Immature natural killer cell (primary cell): Measurements from ENCODE around the gene BCAS4. TPM values are rescaled to one million over a fixed set of nuclear protein-coding genes. Genes with fewer than 3 reads are reported as not detected.

Experiments used
- DNase-seq, 3 donors: peaks; one replicate each; pipeline ENCODE4 v3.0.0; 2022; ENCODE audit warnings: mixed read lengths in 1 of 3
- H3K27ac Mint-ChIP-seq, 6 donors: one replicate each; pipeline ENCODE4 v1.8.0; 2020; ENCODE audit warnings: mixed read lengths in 6 of 6, mild to moderate bottlenecking in 5 of 6, inconsistent platforms in 4 of 6, moderate library complexity in 3 of 6
- H3K27me3 Mint-ChIP-seq, 3 donors: one replicate each; pipeline ENCODE4 v1.8.0; 2020 to 2021; ENCODE audit warnings: low read depth in 3 of 3, mild to moderate bottlenecking in 3 of 3, mixed read lengths in 3 of 3, moderate library complexity in 3 of 3, inconsistent platforms in 1 of 3
- H3K36me3 Mint-ChIP-seq, 3 donors: one replicate each; pipeline ENCODE4 v1.8.0; 2020; ENCODE audit warnings: mixed read lengths in 3 of 3, inconsistent platforms in 2 of 3, mild to moderate bottlenecking in 2 of 3
- H3K4me1 Mint-ChIP-seq, 2 donors: one replicate each; pipeline ENCODE4 v1.8.0; 2020; ENCODE audit warnings: inconsistent platforms in 2 of 2, mild to moderate bottlenecking in 2 of 2, mixed read lengths in 2 of 2, moderate library complexity in 1 of 2
- H3K4me3 Mint-ChIP-seq, 5 donors: one replicate each; pipeline ENCODE4 v1.8.0; 2020; ENCODE audit warnings: mild to moderate bottlenecking in 5 of 5, mixed read lengths in 5 of 5, inconsistent platforms in 3 of 5, moderate library complexity in 3 of 5
- H3K9me3 Mint-ChIP-seq, 6 donors: one replicate each; pipeline ENCODE4 v1.8.0; 2020; ENCODE audit warnings: mild to moderate bottlenecking in 6 of 6, mixed read lengths in 6 of 6, inconsistent platforms in 4 of 6, moderate library complexity in 3 of 6
- polyA plus RNA-seq, 3 donors: library from polyadenylated mRNA; unstranded; fragments of 300-500 nt; fragmentation: Illumina TruSeq; gene quantifications; one replicate each; pipeline ENCODE4 v1.2.3, GENCODE V29; 2021

BCAS4 gene
- polyA plus RNA-seq: 10 to 100 TPM; 19.1 to 29.1 (median 24.1) TPM

GRCh38 chr20:50794846-50795634, at the start of gene BCAS4:
BCAS4 (plus strand) TSS chr20:50795061; CDS start chr20:50795084, 23 bp downstream.
- peak within 1 kb of the TSS; percentile 88 to 94 (median 90) for H3K4me3 Mint-ChIP-seq
- peak; percentile 81 to 86 (median 85) for DNase-seq
- H3K27me3 Mint-ChIP-seq: peaks cover 0 to 2% (median 2%) of the 10 kb centered on the region in 3 donors
- peaks cover 11 to 27% of the 10 kb centered on the region in 2 donors for H3K4me1 Mint-ChIP-seq
- peaks cover 0 to 4% (median 3%) of the 10 kb centered on the region in 3 donors for H3K36me3 Mint-ChIP-seq
- H3K9me3 Mint-ChIP-seq: no peaks in the 10 kb centered on the region
- H3K27ac Mint-ChIP-seq: peak within 1 kb of the TSS; percentile 65 to 92 (median 84)

- Mint-ChIP-seq H3K4me1 (peaks cover 9 to 17% of the 10 kb centered on the region in 2 donors), H3K9me3 (no peaks in the 10 kb centered on the region), H3K27me3 (no peaks in the 10 kb centered on the region), H3K27ac (no peak overlapping the region), H3K36me3 (peaks cover 3 to 8% (median 4%) of the 10 kb centered on the region in 3 donors), H3K4me3 (no peak overlapping the region)
- no peak for DNase-seq
These were observed 49.2 kb upstream of the BCAS4 start for GRCh38 chr20:50745634-50746137.

- Mint-ChIP-seq H3K27ac (no peak overlapping the region), H3K4me1 (peaks cover 6 to 13% of the 10 kb centered on the region in 2 donors), H3K27me3 (peaks cover 0 to under 1% (median 0%) of the 10 kb centered on the region in 3 donors), H3K9me3 (no peaks in the 10 kb centered on the region), H3K4me3 (no peak overlapping the region), H3K36me3 (peaks cover under 1 to 5% (median 1%) of the 10 kb centered on the region in 3 donors)
- DNase-seq: no peak
These were observed 48.5 kb upstream of the BCAS4 start for GRCh38 chr20:50746138-50746940.

- DNase-seq: no peak
- H3K9me3 Mint-ChIP-seq: no peaks in the 10 kb centered on the region
- H3K4me1 Mint-ChIP-seq: peaks cover 6 to 10% of the 10 kb centered on the region in 2 donors
- H3K27me3 Mint-ChIP-seq: peaks cover 0 to 2% (median 0%) of the 10 kb centered on the region in 3 donors
- H3K36me3 Mint-ChIP-seq: peaks cover 0 to 4% (median 0%) of the 10 kb centered on the region in 3 donors
- H3K27ac Mint-ChIP-seq: peak overlapping the region in 3 of 6 donors; percentile 3 to 42 (median 17)
- H3K4me3 Mint-ChIP-seq: peak overlapping the region in 3 of 5 donors; percentile 1 to 37 (median 28)
These were observed 47.6 kb upstream of the BCAS4 start for GRCh38 chr20:50747275-50747674.

GRCh38 chr20:50750145-50750671, 44.7 kb upstream of the BCAS4 start:
- no peak for DNase-seq
- Mint-ChIP-seq H3K4me3 (no peak overlapping the region), H3K27ac (no peak overlapping the region), H3K27me3 (peaks cover 0 to 2% (median 2%) of the 10 kb centered on the region in 3 donors), H3K4me1 (peaks cover 6 to 10% of the 10 kb centered on the region in 2 donors), H3K36me3 (no peaks in the 10 kb centered on the region), H3K9me3 (no peaks in the 10 kb centered on the region)

GRCh38 chr20:50753152-50753551, 41.7 kb upstream of the BCAS4 start:
- Mint-ChIP-seq H3K27ac (no peak overlapping the region), H3K4me3 (no peak overlapping the region), H3K27me3 (peaks cover 2% of the 10 kb centered on the region in 3 donors), H3K4me1 (peaks cover 0 to under 1% of the 10 kb centered on the region in 2 donors), H3K36me3 (no peaks in the 10 kb centered on the region), H3K9me3 (no peaks in the 10 kb centered on the region)
- DNase-seq: no peak

GRCh38 chr20:50754420-50754819, 40.4 kb upstream of the BCAS4 start:
- H3K27ac Mint-ChIP-seq: no peak overlapping the region
- H3K27me3 Mint-ChIP-seq: peaks cover 2% of the 10 kb centered on the region in 3 donors
- H3K9me3 Mint-ChIP-seq: no peaks in the 10 kb centered on the region
- no peak overlapping the region for H3K4me3 Mint-ChIP-seq
- DNase-seq: no peak
- no peaks in the 10 kb centered on the region for H3K4me1 Mint-ChIP-seq
- H3K36me3 Mint-ChIP-seq: no peaks in the 10 kb centered on the region

- Mint-ChIP-seq H3K27me3 (peaks cover 0 to 2% (median 2%) of the 10 kb centered on the region in 3 donors), H3K9me3 (no peaks in the 10 kb centered on the region), H3K4me3 (no peak overlapping the region), H3K27ac (no peak overlapping the region), H3K36me3 (no peaks in the 10 kb centered on the region), H3K4me1 (no peaks in the 10 kb centered on the region)
- DNase-seq: no peak
These were observed 38.4 kb upstream of the BCAS4 start for GRCh38 chr20:50756447-50756846.

GRCh38 chr20:50758469-50758868, 36.4 kb upstream of the BCAS4 start:
- H3K4me3 Mint-ChIP-seq: no peak overlapping the region
- no peak overlapping the region for H3K27ac Mint-ChIP-seq
- no peaks in the 10 kb centered on the region for H3K9me3 Mint-ChIP-seq
- peaks cover 0 to 2% (median 2%) of the 10 kb centered on the region in 3 donors for H3K27me3 Mint-ChIP-seq
- DNase-seq: no peak
- H3K36me3 Mint-ChIP-seq: no peaks in the 10 kb centered on the region
- H3K4me1 Mint-ChIP-seq: no peaks in the 10 kb centered on the region

GRCh38 chr20:50758992-50759391, 35.9 kb upstream of the BCAS4 start:
- Mint-ChIP-seq H3K4me1 (no peaks in the 10 kb centered on the region), H3K27me3 (peaks cover 0 to 2% (median 2%) of the 10 kb centered on the region in 3 donors), H3K9me3 (no peaks in the 10 kb centered on the region), H3K4me3 (no peak overlapping the region), H3K27ac (no peak overlapping the region), H3K36me3 (no peaks in the 10 kb centered on the region)
- DNase-seq: no peak

- Mint-ChIP-seq H3K4me3 (no peak overlapping the region), H3K27ac (no peak overlapping the region), H3K4me1 (no peaks in the 10 kb centered on the region), H3K27me3 (peaks cover 0 to 2% (median 2%) of the 10 kb centered on the region in 3 donors), H3K9me3 (no peaks in the 10 kb centered on the region), H3K36me3 (no peaks in the 10 kb centered on the region)
- no peak for DNase-seq
These were observed 35.2 kb upstream of the BCAS4 start for GRCh38 chr20:50759678-50760077.

- Mint-ChIP-seq H3K27ac (no peak overlapping the region), H3K4me1 (no peaks in the 10 kb centered on the region), H3K27me3 (peaks cover 0 to 6% (median 2%) of the 10 kb centered on the region in 3 donors), H3K4me3 (no peak overlapping the region), H3K36me3 (no peaks in the 10 kb centered on the region), H3K9me3 (no peaks in the 10 kb centered on the region)
- DNase-seq: no peak
These were observed 32.8 kb upstream of the BCAS4 start for GRCh38 chr20:50762045-50762422.

GRCh38 chr20:50762435-50763220, 32.2 kb upstream of the BCAS4 start:
- Mint-ChIP-seq H3K4me1 (no peaks in the 10 kb centered on the region), H3K9me3 (no peaks in the 10 kb centered on the region), H3K4me3 (no peak overlapping the region), H3K27me3 (peaks cover 0 to 6% (median 2%) of the 10 kb centered on the region in 3 donors), H3K27ac (no peak overlapping the region), H3K36me3 (no peaks in the 10 kb centered on the region)
- DNase-seq: no peak
